Right hindlimb (tissue), 1 donor: Measurements from ENCODE around the gene DYNLT1.
"Not testable (repeated sequence)": the region's sequence is repeated elsewhere in the genome, so short reads cannot be mapped to it uniquely, and the experiment has no call there.

ENCODE experiments used
- DNase-seq: peaks from one replicate; pipeline ENCODE4 v3.0.0-alpha.2; 2018

DYNLT1 gene

GRCh38 chr6:158644231-158645063 is at the start of gene DYNLT1:
Gene DYNLT1 (minus strand): TSS chr6:158644743. CDS start chr6:158644708, 35 bp downstream.
- DNase-seq = peak; percentile 96

- no peak for DNase-seq
Measured at GRCh38 chr6:158688860-158689259, 44.3 kb upstream of the DYNLT1 start.

DNA sequence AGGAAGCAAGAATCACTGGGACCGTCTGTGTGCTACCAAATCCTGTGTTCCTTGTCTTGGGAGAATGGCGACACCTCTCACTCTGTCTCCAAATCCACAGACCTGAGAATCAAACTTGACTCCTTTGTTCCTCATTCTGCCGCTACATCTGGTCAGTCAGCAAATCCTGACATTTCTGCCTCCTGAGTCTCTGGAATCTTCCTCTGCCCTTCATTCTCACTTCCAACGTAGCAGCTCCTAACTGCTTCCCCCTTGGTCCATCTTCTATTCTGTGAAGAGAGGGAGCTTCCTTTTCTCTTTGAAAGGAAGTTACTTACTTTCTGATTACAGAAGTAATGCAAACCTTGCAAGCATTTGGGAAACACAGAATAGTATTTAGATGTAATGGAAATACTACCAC is 43.0 kb upstream of the DYNLT1 start:
- DNase-seq = no peak

DNA sequence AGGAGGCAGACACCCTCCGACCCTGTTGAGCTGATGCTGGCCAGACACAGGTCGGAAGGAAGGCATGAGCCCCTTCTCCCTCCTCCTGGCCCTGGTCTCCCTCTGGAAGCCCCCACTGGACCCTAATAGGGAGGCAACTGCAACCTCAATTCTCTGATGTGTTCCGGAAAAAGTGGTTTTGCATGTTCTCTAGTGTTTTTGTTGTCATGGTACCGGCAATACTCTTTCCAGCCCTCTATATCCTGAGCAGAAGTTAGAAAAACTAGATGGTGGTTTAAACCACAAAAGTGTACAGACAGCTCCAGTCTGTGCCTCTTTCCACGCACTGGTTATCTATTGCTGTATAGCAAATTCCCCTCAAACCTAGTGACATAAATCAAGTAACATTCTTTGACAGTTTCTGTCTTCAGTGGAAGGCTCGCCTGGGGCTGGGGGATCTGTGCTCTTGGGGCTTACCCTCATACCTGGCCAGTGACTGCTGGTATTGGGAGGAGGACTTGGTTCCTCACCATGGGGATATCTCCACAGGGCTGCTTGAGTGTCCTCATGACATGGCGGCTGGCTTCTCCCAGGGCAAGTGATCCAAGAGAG is 42.3 kb upstream of the DYNLT1 start:
- DNase-seq = no peak

DNA sequence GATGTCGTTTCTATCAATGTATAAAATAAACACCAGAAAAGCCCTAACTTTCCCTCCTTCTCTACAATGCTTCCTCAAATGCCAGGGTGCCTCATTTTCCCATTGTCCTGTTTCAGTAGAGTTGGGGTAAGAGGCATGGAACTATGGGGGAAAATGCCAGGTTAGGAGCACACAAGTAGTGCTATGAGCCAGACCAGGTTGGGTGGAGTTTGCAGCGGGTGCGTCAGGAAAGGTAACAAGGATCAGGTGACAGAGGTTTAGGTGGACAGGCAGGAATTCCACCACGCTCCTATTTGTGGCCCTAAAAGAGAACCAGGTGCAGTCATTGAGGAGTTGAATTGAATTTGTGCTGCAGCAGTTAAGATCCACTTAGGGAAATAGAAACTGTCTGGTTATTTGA is 41.8 kb upstream of the DYNLT1 start:
- no peak for DNase-seq

DNA sequence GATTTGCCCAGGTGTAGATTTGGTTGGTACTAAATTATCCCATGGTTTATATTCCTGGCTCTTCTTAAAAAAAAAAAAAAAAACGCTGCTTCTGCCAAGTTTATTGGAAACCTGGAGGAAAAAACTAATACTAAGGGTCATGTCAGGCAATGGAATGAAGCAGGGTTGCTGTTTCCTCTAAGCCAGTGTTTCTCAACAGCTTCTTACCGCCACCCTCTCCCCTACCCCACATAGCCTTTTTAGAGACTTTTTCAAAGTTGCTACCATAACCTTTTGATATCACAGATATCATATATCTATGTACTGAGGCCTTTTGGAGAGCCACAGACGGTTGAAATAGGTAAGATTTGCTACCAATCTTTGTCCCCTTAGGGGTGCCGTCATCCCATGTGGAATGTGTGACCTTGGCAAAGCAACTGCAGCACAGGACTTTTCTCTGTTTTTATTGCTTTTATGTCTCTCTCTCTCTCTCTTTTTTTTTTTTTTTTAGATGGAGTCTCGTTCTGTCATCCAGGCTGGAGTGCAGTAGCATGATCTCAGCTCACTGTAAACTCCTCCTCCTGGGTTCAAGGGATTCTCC is 40.3 kb upstream of the DYNLT1 start:
- DNase-seq = no peak

- no peak for DNase-seq
Measured at GRCh38 chr6:158684311-158684710, 39.8 kb upstream of the DYNLT1 start.

DNA sequence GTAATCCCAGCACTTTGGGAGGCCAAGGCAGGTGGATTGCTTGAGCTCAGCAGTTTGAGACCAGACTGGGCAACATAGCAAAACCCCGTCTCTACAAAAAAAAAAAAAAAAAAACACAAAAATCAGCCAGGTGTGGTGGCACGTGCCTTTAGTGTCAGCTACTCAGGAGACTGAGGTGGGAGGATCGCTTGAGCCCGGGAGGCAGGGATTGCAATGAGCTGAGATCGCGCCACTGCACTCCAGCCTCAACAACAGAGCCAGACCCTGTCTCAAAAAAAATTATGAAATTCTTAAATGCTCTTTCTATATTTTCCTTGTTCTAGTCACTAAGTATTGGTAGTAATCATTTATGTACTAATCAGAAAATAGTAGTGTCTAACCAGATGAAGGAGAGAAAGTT is 35.9 kb upstream of the DYNLT1 start:
- DNase-seq = no peak

GRCh38 chr6:158680015-158680414 is 35.5 kb upstream of the DYNLT1 start:
- DNase-seq = no peak

GRCh38 chr6:158677906-158678578 is 33.5 kb upstream of the DYNLT1 start:
- no peak for DNase-seq

- not testable (repeated sequence) for DNase-seq
Measured at GRCh38 chr6:158677094-158677493, 32.6 kb upstream of the DYNLT1 start.

- DNase-seq = no peak
Measured at GRCh38 chr6:158674342-158675131, 30.0 kb upstream of the DYNLT1 start.

GRCh38 chr6:158672726-158673125 is 28.2 kb upstream of the DYNLT1 start:
- no peak for DNase-seq

DNA sequence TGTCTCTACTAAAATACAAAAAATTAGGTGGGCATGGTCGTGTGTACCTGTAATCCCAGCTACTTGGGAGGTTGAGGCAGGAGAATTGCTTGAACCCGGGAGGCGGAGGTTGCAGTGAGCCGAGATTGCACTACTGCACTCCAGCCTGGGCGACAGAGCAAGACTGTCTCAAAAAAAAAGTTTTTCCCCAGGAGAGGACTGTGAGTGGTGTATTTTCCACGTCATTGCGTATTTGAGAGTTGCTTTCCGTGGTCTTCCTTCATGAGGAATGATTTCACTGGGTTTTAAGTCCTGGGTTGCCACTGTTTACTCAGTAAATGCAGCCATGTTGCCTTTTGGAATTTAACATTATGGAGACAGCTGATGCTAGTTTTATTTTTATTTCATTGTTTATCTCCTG is 27.6 kb upstream of the DYNLT1 start:
- DNase-seq = not testable (repeated sequence)

GRCh38 chr6:158669145-158670035 is 24.8 kb upstream of the DYNLT1 start:
- DNase-seq = no peak

DNA sequence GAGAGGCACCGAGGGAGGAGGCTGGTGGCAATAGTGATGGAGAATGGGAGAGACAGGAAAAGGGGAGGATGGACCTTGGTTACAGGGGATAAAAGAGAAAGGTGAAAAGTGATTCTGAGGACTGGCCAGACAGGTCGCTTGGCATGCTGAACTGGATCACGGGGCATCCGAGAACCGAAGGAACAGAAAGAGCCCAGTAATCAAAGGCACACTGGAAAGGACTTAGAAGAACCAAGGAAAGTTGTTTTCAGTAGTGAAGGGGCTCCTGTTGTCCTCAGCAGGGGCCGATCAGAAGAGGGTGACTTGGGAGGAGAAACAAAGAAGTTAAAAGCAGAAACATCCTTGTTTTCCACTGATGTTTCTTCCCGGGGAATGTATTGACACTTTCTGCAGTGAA is 24.2 kb upstream of the DYNLT1 start:
- no peak for DNase-seq

DNA sequence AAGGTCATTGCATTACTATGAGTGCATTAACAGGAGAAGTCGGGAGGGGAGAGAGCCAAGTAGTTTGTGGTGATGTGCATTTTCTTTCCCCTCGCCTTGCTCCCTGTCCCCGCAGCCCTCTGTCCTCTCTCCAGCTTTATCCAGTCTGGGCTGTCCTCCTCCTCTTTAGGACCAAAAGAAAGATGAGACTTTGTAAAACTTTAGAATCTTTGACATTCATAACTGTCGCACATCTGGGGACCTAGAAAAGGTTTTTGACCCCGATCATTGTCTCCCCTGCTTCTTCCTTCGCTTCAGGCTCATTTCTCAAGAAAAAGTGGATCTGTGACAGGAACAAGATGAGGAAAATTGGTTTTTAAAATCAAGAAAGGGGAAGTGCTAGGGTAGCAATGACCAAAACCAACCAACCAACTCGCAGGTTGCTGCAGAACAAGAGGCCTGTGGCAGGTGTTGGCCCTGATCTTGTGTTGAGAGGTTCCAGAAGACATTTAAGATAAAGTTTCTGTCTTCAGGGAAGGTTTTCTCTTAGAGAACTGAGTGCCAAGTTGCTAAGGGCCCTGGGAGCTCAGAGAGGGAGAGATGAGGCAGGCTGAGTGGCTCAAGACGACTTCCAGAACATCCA is 22.9 kb upstream of the DYNLT1 start:
- DNase-seq = no peak

DNA sequence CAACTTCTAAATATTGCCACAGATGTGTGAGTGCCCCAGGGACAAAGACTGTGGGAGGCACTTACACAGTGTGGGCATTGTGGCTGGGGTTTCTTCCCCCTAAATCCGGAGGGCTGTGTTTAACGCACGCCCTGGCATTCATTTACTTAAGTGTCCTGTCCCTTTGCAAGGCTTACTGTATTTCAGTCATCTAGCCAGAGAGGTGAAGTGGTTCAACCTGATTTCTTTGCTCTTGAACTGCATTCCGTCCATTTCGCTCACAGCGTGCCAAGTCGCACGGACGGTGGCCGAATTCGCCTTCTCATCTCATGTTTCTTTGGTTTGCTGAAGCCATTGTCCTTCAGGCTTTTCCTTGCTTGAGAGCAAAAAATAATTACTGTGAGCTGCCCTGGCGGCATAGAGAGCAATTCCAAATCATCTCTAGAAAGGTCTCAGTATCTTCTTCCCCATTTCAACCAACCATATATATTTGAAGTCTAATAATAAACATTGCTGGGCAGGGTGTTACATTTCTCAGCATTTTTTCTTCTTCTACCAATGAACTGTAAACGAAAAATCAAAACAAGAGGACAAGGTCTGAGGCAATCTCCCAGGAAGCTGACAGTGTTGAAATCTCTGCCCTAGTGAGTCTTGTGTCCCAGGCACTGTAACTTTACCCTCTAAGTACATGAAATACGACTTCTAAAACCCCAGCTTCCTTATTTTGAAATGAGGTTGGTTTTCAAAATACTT is 22.3 kb upstream of the DYNLT1 start:
- DNase-seq = no peak

GRCh38 chr6:158665332-158665731 is 20.8 kb upstream of the DYNLT1 start:
- DNase-seq = no peak

DNA sequence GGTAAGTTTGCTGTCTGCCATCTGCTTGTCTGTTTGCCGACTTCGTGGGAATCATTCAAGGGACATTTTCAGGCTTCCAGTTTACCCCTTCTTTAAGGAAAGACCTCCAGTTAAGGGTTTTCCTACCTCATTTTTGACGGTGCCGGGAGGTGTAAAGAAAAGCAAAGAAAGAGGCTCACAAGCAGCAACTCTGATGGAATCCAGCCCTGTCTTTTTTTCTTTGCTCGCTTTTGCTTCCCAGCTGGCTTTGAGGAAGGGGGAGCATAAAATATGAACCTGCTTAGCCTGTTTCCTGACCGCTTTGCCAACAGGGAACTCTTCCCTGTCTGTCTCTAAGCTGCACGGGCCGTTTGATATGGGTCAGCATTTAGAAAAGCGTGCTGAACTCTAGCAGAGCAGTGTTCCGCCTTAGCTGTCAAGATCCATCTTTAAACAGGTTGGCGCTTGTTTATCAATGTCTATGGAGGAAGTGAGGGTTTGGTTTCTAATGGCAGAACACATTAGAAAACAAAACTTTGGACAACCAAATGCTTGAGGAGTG is 19.2 kb upstream of the DYNLT1 start:
- DNase-seq = peak; percentile 48
